SK-N-SH treated with all-trans-retinoic acid at 6 μM for 48 hours (cell line): ENCODE results near the gene DCDC2.
A peak's percentile ranks its signal among the peaks of the same experiment; 100 is the strongest.

Experiments
- ATAC-seq: fragments of 200-7000 bp; cut with Tn5 transposase; 3 replicates; pipeline ENCODE4 v1.9.1; 2020; ENCODE audit warnings: mild to moderate bottlenecking, moderate library complexity
- BACH2 ChIP-seq: fragments of 250-450 bp; sonication (Bioruptor Pico); IDR thresholded peaks from 2 replicates; pipeline ENCODE4 v1.9.0; 2021; ENCODE audit warnings: mild to moderate bottlenecking, borderline replicate concordance
- CSDC2 ChIP-seq: fragments of 250-450 bp; sonication (Bioruptor Pico); IDR thresholded peaks from 2 replicates; pipeline ENCODE4 v1.5.0; 2020; ENCODE audit warnings: mild to moderate bottlenecking, moderate library complexity
- ESRRG ChIP-seq: fragments of 250-450 bp; sonication (Bioruptor Pico); IDR thresholded peaks from 2 replicates; pipeline ENCODE4 v1.6.1; 2021; ENCODE audit warnings: mild to moderate bottlenecking
- GLIS3 ChIP-seq: fragments of 250-450 bp; sonication (Bioruptor Pico); IDR thresholded peaks from 2 replicates; pipeline ENCODE4 v1.5.0; 2020; ENCODE audit warnings: mild to moderate bottlenecking, moderate library complexity
- ISL1 ChIP-seq: fragments of 250-450 bp; sonication (Bioruptor Pico); IDR thresholded peaks from 2 replicates; pipeline ENCODE4 v2.1.2; 2022; ENCODE audit warnings: mild to moderate bottlenecking, moderate library complexity
- OSR1 ChIP-seq: fragments of 250-450 bp; sonication (Bioruptor Pico); IDR thresholded peaks from 2 replicates; pipeline ENCODE4 v1.8.0; 2022; ENCODE audit warnings: moderate library complexity, mild to moderate bottlenecking, inconsistent platforms
- PATZ1 ChIP-seq: fragments of 250-450 bp; sonication (Bioruptor Pico); IDR thresholded peaks from 2 replicates; pipeline ENCODE4 v1.8.0; 2020; ENCODE audit warnings: mild to moderate bottlenecking, moderate library complexity, borderline replicate concordance
- POU6F1 ChIP-seq: fragments of 250-450 bp; sonication (Bioruptor Pico); IDR thresholded peaks from 2 replicates; pipeline ENCODE4 v1.8.0; 2021; ENCODE audit warnings: low read depth, mild to moderate bottlenecking, moderate library complexity, borderline replicate concordance
- PPARA ChIP-seq: fragments of 250-450 bp; sonication (Bioruptor Pico); IDR thresholded peaks from 2 replicates; pipeline ENCODE4 v1.5.0; 2020; ENCODE audit warnings: mild to moderate bottlenecking, borderline replicate concordance
- RARB ChIP-seq: fragments of 250-450 bp; sonication (Bioruptor Pico); IDR thresholded peaks from 2 replicates; pipeline ENCODE4 v1.8.0; 2021; ENCODE audit warnings: mild to moderate bottlenecking, moderate library complexity
- SNAI2 ChIP-seq: fragments of 250-450 bp; sonication (Bioruptor Pico); IDR thresholded peaks from 2 replicates; pipeline ENCODE4 v1.5.0; 2020; ENCODE audit warnings: mild to moderate bottlenecking, moderate library complexity
- TCF4 ChIP-seq: fragments of 250-450 bp; sonication (Bioruptor Pico); IDR thresholded peaks from 2 replicates; pipeline ENCODE4 v1.8.0; 2021; ENCODE audit warnings: mild to moderate bottlenecking, moderate library complexity, borderline replicate concordance
- TOX ChIP-seq: fragments of 250-450 bp; sonication (Bioruptor Pico); IDR thresholded peaks from 2 replicates; pipeline ENCODE4 v1.8.0; 2021; ENCODE audit warnings: mild to moderate bottlenecking, moderate library complexity, borderline replicate concordance
- TSHZ2 ChIP-seq: fragments of 250-450 bp; sonication (Bioruptor Pico); IDR thresholded peaks from 2 replicates; pipeline ENCODE4 v1.5.0; 2020; ENCODE audit warnings: mild to moderate bottlenecking, moderate library complexity
- ZC3H10 ChIP-seq: fragments of 250-450 bp; sonication (Bioruptor Pico); IDR thresholded peaks from 2 replicates; pipeline ENCODE4 v1.5.1; 2021; ENCODE audit warnings: mild to moderate bottlenecking, moderate library complexity
- ZFP3 ChIP-seq: fragments of 250-450 bp; sonication (Bioruptor Pico); IDR thresholded peaks from 2 replicates; pipeline ENCODE4 v1.5.0; 2020; ENCODE audit warnings: mild to moderate bottlenecking, moderate library complexity
- ZFP30 ChIP-seq: fragments of 450-650 bp; formaldehyde crosslinking; IDR thresholded peaks from 2 replicates; pipeline ENCODE4 v1.5.0; 2022; ENCODE audit warnings: mild to moderate bottlenecking, moderate library complexity
- ZNF565 ChIP-seq: fragments of 450-650 bp; formaldehyde crosslinking; conservative IDR thresholded peaks from 2 replicates; pipeline ENCODE4 v1.5.0; 2020; ENCODE audit warnings: low read depth, mild to moderate bottlenecking, moderate library complexity
- ZNF70 ChIP-seq: fragments of 450-650 bp; formaldehyde crosslinking; IDR thresholded peaks from 2 replicates; pipeline ENCODE4 v1.5.0; 2020; ENCODE audit warnings: mild to moderate bottlenecking, moderate library complexity
- ZNF8 ChIP-seq: fragments of 450-650 bp; formaldehyde crosslinking; IDR thresholded peaks from 2 replicates; pipeline ENCODE4 v1.5.0; 2020; ENCODE audit warnings: mild to moderate bottlenecking, moderate library complexity

Gene DCDC2

GRCh38 chr6:24191346-24191745 is 166.5 kb downstream of the DCDC2 start:
- no peak; the same call in 2 of the 3 replicates for ATAC-seq
- TF ChIP-seq TSHZ2 (CRISPR knock-in tag) (peak; percentile 68; the same call in 1 of the 2 replicates), TCF4 (CRISPR knock-in tag) (peak; percentile 98), PPARA (CRISPR knock-in tag) (no peak)

- ATAC-seq = no peak
- TF ChIP-seq POU6F1 (no peak), GLIS3 (CRISPR knock-in tag) (no peak), ZNF70 (CRISPR knock-in tag) (no peak), ZNF565 (no peak), TOX (no peak), TCF4 (CRISPR knock-in tag) (no peak), CSDC2 (CRISPR knock-in tag) (no peak), SNAI2 (CRISPR knock-in tag) (no peak), RARB (CRISPR knock-in tag) (no peak), ZFP3 (no peak), ZNF8 (CRISPR knock-in tag) (no peak), ESRRG (CRISPR knock-in tag) (no peak), ZFP30 (no peak), OSR1 (no peak)
Observed at GRCh38 chr6:24188578-24189080, 169.2 kb downstream of the DCDC2 start.

GRCh38 chr6:24187965-24188577 is 169.8 kb downstream of the DCDC2 start:
- no peak for TF ChIP-seq ISL1 (CRISPR knock-in tag)
- TF ChIP-seq ZNF70 (CRISPR knock-in tag) = no peak
- TF ChIP-seq RARB (CRISPR knock-in tag) = no peak
- TF ChIP-seq ESRRG (CRISPR knock-in tag) = no peak
- TF ChIP-seq ZNF8 (CRISPR knock-in tag) = no peak
- ATAC-seq = no peak

GRCh38 chr6:24186349-24186748 is 171.5 kb downstream of the DCDC2 start:
- no peak for ATAC-seq
- TF ChIP-seq ZFP3 (no peak), ESRRG (CRISPR knock-in tag) (no peak), PATZ1 (CRISPR knock-in tag) (no peak), OSR1 (no peak), ZFP30 (no peak), ZNF8 (CRISPR knock-in tag) (no peak), BACH2 (CRISPR knock-in tag) (no peak), SNAI2 (CRISPR knock-in tag) (no peak), TSHZ2 (CRISPR knock-in tag) (no peak), ZC3H10 (CRISPR knock-in tag) (no peak), ZNF565 (no peak)
